ENCODE data around the gene TEKT4.
"Not testable (repeated sequence)": the region's sequence is repeated elsewhere in the genome, so short reads cannot be mapped to it uniquely, and the experiment has no call there.

Gene TEKT4

GRCh38 chr2:94871226-94872087, at the start of gene TEKT4:
TSS of gene TEKT4 (plus strand) at chr2:94871430. CDS start at chr2:94871580, 150 bp downstream.
- DNase-seq, result no peak

- not testable (repeated sequence) for DNase-seq
Measured at GRCh38 chr2:94839224-94839623, 32.0 kb upstream of the TEKT4 start.

- not testable (repeated sequence) for DNase-seq
Measured at GRCh38 chr2:94856856-94857255, 14.4 kb upstream of the TEKT4 start.

GRCh38 chr2:94857367-94858162, 13.7 kb upstream of the TEKT4 start:
- not testable (repeated sequence) for DNase-seq

- DNase-seq, result not testable (repeated sequence)
Measured at GRCh38 chr2:94858163-94858888, 12.9 kb upstream of the TEKT4 start.

GRCh38 chr2:94861308-94862152, 9.7 kb upstream of the TEKT4 start:
- DNase-seq, result no peak

- DNase-seq, result not testable (repeated sequence)
Measured at GRCh38 chr2:94862903-94863302, 8.3 kb upstream of the TEKT4 start.

GRCh38 chr2:94869131-94869530, 2.1 kb upstream of the TEKT4 start:
- no peak for DNase-seq

- no peak for DNase-seq
Measured at GRCh38 chr2:94869552-94870439, 1.4 kb upstream of the TEKT4 start.

GRCh38 chr2:94870440-94871225, 597 bp upstream of the TEKT4 start:
- DNase-seq, result no peak

GRCh38 chr2:94872088-94872618, 923 bp downstream of the TEKT4 start:
- DNase-seq, result no peak

- no peak for DNase-seq
Measured at GRCh38 chr2:94872676-94873361, 1.6 kb downstream of the TEKT4 start.

- no peak for DNase-seq
Measured at GRCh38 chr2:94873362-94874276, 2.4 kb downstream of the TEKT4 start.

GRCh38 chr2:94874277-94874997, 3.2 kb downstream of the TEKT4 start:
- DNase-seq, result no peak

GRCh38 chr2:94875064-94875819, 4.0 kb downstream of the TEKT4 start:
- no peak for DNase-seq

GRCh38 chr2:94875820-94876522, 4.7 kb downstream of the TEKT4 start:
- DNase-seq, result no peak

Data from NK-92 treated with Interleukin-12 subunit alpha and Interleukin-12 subunit beta, amount 100 ng/mL, for 24 hours (cell line).